T47D (cell line): ENCODE results near the gene APELA.
A peak's percentile ranks its signal among the peaks of the same experiment; 100 is the strongest.
"Not testable (repeated sequence)": the region's sequence is repeated elsewhere in the genome, so short reads cannot be mapped to it uniquely, and the experiment has no call there.

Experiments used
- DNase-seq, 2 experiments: peaks; one replicate each; pipeline versions ENCODE4 v3.0.0 to v3.0.0-alpha.2; 2011 to 2012; ENCODE audit warnings: low read depth in 1 of 2, low spot score in 1 of 2
- JUND ChIP-seq: IDR thresholded peaks from 2 replicates; pipeline ENCODE4 v1.6.1; 2012; ENCODE audit warnings: low read depth
- in situ Hi-C: cut with HindIII; loops from 2 replicates; pipeline ENCODE4 v1.10.0; 2016; ENCODE audit warnings: low sequenced_read_pairs, low pct_unique_long_range_greater_than_20kb

Gene APELA

DNA sequence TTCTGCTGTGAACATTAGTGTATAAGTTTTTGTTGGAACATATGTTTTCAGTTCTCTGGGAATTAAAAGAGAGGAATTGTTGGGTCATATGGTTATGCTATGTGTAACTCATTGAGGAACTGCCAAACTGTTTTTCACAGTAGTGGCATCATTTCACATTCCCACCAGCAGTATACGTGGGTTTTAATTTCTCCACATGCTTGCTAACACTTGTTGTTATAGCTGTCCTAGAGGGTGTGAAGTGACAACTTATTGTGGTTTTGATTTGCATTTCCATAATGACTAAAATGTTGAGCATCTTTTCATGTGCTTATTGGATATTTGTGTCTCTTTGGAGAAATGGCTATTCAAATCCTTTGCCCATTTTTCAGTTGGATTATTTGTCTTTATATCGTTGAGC, 13.7 kb downstream of the APELA start:
- no peak for TF ChIP-seq JUND
- in situ Hi-C loops: no loop called here
- no peak for DNase-seq

DNA sequence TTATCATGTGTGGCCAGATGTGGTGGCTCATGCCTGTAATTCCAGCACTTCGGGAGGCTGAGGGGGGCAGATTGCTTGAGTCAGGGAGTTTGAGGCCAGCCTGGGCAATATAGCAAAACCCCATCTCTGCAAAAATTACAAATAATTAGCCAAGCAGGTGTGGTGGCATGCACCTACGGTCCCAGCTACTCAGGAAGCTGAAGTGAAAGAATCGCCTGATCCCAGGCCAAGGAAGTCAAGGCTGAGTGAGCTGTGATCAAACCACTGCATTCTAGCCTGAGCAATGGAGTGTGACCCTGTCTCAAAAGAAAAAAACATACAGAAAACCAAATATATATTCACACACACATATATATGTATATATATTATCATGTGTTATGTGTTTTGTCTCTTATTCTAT, 15.0 kb downstream of the APELA start:
- DNase-seq: no peak
- no peak for TF ChIP-seq JUND
- in situ Hi-C loops: no loop called here

DNA sequence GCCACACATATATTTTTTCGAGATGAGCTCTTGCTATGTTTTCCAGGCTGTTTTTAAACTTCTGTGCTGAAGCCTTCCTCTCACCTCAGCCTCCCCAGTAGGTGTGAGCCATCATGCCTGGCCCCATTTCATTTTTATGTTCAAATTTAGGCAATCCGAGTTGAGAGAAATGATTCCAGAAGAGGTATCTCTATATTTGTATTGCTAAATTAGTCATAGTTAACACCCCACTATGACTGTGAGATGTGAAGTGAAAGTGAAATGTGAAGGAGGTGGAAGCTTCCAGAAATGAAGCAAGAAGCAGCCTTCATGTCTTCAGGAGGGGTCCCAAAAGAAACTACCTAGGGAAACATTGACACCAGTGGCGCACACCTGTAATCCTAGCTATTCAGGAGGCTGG, 17.7 kb downstream of the APELA start:
- TF ChIP-seq JUND: no peak
- in situ Hi-C loops: no loop called here
- no peak for DNase-seq

DNA sequence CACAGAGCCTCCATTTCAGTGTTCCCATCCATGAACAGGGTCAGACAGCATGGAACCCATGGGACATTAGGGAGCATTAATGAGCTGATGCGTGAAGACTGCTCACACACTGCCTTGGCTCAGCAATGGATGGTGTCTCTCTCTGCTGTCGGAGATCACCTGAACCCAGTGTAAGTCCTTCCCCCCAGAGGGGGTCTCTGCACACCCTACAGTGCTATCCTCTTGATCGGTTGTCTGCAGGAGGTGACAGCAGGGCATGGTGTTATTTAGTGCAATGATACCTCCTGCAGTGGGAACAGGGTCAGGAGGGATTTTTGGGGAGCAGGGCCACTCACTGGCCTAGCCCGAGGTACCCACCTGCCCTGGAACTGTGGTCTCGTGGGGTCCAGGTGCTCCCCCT, 25.6 kb downstream of the APELA start:
- no peak for TF ChIP-seq JUND
- in situ Hi-C loops: no loop called here
- no peak for DNase-seq

DNA sequence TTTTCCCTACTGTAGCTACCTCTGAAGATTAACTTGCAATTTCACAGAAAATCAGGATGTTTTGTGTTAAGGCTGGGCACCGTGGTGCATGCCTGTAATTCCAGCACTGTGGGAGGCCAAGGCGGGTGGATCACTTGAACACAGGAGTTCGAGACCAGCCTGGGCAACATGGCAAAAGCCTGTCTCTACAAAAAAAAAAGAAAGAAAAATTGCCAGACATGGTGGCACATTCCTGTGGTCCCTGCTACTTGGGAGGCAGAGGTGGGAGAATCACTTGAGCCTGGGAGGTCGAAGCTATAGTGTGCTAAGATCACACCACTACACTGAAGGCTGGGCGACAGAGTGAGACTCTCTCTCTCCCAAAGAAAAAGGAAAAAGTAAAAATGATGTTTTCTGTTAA, 27.4 kb downstream of the APELA start:
- DNase-seq: no peak
- in situ Hi-C loops: no loop called here
- no peak for TF ChIP-seq JUND

DNA sequence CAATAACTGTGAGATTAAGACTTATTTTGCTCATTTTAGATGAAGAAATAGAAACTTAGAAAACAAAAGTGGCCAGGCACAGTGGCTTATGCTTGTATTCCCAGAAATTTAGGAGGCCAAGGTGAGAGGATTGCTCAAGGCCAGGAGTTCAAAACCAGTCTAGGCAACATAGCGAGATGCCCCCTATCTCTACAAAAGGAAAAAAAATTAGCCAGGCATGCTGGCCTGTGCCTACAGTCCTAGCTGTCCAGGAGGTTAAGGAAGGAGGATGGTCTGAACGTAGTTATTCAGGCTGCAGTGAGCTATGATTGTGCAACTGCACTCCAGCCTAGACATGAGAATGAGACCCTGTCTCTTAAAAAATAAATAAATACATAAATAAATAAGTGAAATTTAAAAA, 28.0 kb downstream of the APELA start:
- in situ Hi-C loops: no loop called here
- no peak for TF ChIP-seq JUND

DNA sequence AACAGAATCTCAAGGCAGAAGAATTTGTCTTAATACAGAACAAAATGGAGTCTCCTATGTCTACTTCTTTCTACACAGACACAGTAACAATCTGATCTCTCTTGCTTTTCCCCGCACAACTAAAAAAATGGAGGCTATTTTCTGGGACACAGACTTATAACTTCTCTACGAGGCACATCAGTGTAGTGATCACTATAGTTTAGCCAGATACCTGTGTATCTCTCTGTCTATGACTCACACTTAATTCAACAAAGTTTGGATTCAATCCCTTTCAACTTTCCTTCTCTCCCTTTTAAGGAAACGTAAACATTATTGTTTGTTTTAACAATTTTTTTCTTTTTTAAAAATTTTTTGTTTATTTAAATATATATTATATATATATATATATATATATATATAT, 29.4 kb downstream of the APELA start:
- no peak for TF ChIP-seq JUND
- in situ Hi-C loops: no loop called here
- no peak for DNase-seq

More for the DNA sequence above, 28.0 kb downstream of the APELA start:
- DNase-seq: no peak

DNA sequence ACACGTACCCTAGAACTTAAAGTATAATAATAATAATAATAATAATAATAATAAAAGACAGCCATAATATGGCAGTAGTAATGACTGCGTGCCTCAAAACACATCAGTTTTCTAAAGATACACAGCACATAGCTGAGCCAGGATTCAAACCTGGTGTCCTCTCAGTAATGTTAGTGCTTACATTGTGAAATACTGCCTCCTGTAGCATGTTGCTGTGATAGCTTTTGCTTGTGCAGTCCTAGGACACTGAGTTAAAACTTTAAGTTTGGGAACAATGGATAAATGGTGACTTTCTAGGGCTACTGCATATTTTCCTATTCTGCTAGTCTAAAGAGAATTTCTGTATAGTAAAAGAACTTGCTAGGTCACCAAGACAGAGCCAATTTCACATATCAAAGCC, 36.5 kb downstream of the APELA start:
- DNase-seq, in situ Hi-C loops: not testable (repeated sequence)

DNA sequence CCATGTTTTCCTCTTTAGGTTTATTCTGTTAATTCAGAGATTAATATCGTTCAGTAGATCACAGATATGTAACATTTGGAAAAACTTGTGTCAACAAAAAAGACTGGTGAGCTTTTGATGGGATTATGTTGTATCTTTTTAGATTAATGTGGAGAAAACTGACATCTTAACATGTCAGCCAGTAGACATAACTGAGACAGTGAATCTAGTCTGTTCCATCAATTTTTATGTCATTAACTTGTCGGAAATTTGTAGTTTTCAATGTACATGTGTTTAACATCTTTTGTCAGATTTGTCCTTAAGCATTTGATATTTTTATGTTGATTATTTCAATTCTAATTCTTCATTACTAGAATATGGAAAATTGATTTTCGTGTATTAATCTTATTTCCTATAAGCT, 42.0 kb downstream of the APELA start:
- in situ Hi-C loops: no loop called here
- TF ChIP-seq JUND: no peak

DNA sequence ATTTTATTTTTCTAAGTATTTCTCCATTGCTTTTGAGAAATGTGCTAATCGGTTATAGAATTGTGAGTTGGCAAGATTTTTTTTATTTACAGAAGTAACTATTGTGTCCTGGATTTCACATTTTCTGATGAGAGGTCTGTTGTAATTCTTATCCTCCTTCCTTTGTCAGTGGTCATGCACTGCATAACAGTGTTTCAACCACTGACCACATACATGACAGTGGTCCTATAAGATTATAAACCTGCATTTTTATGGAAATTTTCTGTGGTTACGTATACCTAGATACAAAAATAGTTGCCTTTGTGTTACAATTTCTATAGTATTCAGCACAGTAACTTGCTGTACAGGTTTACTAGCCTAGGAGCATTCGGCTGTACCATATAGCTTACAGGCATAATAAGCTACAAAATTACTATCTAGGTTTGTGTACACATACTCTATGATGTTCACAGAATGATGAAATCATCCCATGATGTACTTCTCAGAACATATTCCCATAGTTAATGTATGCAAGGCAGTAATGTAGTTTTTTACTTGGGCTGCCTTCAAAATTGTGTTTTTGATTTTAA, 47.8 kb downstream of the APELA start:
- in situ Hi-C loops: no loop called here
- DNase-seq: no peak
- TF ChIP-seq JUND: no peak

More for the DNA sequence above, 42.0 kb downstream of the APELA start:
- DNase-seq: no peak

DNA sequence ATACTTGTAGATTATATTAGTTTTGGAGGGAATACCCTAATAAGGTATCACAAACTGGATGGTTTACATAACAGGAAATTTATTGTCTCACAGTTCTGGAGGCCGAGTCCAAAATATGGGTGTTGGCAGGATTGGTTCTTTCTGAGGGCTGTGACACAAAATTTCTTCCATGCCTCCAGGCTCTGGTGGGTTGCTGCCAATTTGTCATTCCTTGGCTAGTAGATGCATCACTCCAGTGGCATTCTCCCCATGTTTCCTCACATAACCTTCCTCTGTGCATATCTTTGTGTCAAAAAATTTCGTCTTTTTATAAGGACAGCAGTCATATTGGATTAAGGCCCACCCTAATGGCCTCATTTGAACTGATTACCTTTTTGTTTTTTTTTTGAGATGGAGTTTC, 49.3 kb downstream of the APELA start:
- DNase-seq: peak in 1 of 2 experiments; percentile 16
- in situ Hi-C loops: no loop called here
- no peak for TF ChIP-seq JUND

DNA sequence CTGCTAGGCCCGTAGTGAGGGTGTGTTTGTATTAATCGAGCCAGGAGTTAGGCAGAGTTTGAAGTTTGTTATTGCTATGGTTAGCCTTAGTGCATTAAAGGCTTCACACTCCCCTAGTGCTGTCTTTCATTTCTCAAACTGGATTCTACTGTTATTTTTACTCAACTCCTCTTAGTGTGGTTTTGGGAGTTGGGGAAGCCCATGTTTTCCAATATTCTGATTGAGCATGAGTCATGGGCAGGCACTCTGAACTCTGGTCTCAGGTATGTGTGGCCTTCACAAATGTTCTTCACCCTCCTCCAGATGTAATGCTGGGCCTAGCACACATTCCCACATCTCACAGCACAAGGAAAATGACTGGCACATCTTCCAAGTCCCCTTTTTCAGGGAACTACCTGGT, 50.1 kb downstream of the APELA start:
- in situ Hi-C loops, DNase-seq: not testable (repeated sequence)

DNA sequence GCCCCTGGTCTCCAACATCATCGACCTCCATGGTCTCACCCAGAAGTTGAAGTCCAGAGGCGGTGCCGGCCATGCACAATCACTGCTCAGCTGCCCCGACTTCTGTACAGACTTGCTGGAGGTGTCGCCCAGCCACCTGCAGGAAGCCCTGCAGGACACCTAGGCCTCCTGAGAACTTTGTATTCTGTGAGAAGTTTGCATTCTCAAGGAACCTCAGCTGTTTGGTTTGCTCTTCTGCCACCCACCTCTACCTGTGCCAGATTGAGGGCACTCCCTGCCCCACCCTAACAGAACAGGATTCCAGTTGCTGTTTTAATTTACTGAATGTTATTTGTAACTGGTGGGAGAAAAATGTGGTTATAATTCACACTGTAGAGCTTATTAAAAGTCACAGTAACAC, 53.7 kb downstream of the APELA start:
- in situ Hi-C loops: no loop called here
- TF ChIP-seq JUND: no peak
- DNase-seq: no peak

DNA sequence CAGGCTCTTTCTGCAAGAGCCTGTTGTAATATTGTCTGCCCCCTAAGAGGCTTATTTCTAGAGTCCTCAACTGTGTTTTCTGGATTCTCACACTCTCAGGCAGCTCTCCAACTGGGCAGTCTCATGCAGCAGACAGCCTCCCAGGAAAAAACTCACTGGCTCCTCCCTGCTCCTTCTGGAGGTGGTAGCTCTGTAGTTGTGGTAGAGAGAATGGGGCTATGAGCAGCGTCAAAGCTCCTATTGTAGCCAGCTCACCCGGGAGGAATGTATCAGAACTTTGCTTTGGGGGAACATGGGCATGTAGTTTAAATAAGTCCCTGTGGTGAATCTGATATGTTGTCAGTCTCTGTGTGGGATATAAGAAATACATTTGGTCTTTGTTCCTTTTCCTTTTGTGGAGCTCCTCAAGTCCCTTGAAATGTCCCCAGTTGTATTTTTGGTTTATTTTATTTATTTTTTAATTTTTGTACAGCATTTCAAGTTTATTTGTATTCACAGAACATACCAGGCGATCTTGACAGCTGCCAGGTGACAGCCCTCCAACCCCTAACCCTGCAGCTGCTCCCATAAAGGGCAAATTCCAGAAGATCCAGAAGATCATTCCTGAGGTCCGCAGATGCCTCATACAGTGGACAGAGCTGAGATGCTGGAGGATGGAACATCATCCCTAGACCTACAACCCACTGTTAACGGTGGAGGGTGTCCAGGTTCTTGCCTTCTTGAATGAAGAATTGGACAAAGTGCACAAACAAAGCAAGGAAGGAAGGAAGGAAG, 54.8 kb downstream of the APELA start:
- no peak for DNase-seq
- TF ChIP-seq JUND: no peak
- in situ Hi-C loops: no loop called here
